Measurements from ENCODE around the gene FRMD3.

Gene FRMD3

DNA sequence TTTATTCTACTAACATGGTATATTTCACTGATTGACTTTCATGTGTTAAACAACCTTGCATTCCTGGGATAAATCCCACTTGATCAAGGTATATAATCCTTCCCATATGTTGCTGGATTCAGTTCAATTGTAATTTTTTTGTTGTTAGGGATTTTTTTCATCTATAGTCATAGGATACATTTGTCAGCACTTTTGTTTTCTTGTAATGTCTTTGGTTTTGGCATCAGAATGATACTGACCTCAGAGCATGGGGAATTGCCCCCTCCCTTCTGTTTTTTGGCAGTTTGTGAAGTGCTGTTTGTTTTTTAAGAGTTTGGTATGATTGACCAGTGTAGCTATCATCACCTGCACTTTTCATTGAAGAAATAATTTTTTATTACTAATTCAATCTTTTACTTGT, 298.5 kb downstream of the FRMD3 start:
- no peak overlapping the region for H3K27ac ChIP-seq (ENCODE audit: low read length, poor library complexity, severe bottlenecking)
- no peak overlapping the region for H2BK5ac ChIP-seq (ENCODE audit: low read depth, low read length, poor library complexity, severe bottlenecking)
- H3K9ac ChIP-seq (ENCODE audit: low read length) = no peak overlapping the region
- H3K79me1 ChIP-seq (replicated peaks; ENCODE audit: low read length, poor library complexity, severe bottlenecking) = no peaks in the 10 kb centered on the region
- no peak overlapping the region for H3K18ac ChIP-seq (ENCODE audit: low read depth in 1 of 2, low read length in 2 of 2)
- no peak overlapping the region for H4K8ac ChIP-seq (ENCODE audit: low read length)
- H3K4me1 ChIP-seq (ENCODE audit: control insufficient read depth, insufficient read depth, low read depth, low read length) = no peaks in the 10 kb centered on the region
- no peak overlapping the region for H3K4me2 ChIP-seq (ENCODE audit: low read length, poor library complexity, severe bottlenecking)
- no peaks in the 10 kb centered on the region for H3K9me3 ChIP-seq (ENCODE audit: control insufficient read depth, low read length)
- no peak overlapping the region for H2BK120ac ChIP-seq (ENCODE audit: low read depth, low read length)
- no peak overlapping the region for H2AK5ac ChIP-seq (ENCODE audit: low read length, severe bottlenecking)
- no peak overlapping the region for H3K14ac ChIP-seq (ENCODE audit: low read length in 2 of 2)
- DNase-seq = no peak
- H4K91ac ChIP-seq (ENCODE audit: low read length) = no peak overlapping the region
- no peaks in the 10 kb centered on the region for H3K27me3 ChIP-seq (ENCODE audit: control insufficient read depth in 1 of 2, insufficient read depth in 1 of 2, low read length in 2 of 2)
- peaks cover 0 to 9% of the 10 kb centered on the region in 2 experiments for H3K36me3 ChIP-seq (ENCODE audit: control insufficient read depth in 1 of 2, insufficient read depth in 2 of 2, low read depth in 1 of 2, low read length in 2 of 2)
- no peak overlapping the region for H2BK15ac ChIP-seq (ENCODE audit: low read depth, poor library complexity, severe bottlenecking)
- no peak overlapping the region for H3K23ac ChIP-seq (ENCODE audit: low read length in 2 of 2)
- H2BK12ac ChIP-seq (ENCODE audit: low read length in 2 of 2) = no peak overlapping the region
- no peak overlapping the region for H3K4ac ChIP-seq (ENCODE audit: low read depth in 1 of 2, low read length in 2 of 2)
- H3K4me3 ChIP-seq (ENCODE audit: insufficient read depth in 1 of 2, low read depth in 1 of 2, low read length in 2 of 2) = no peak overlapping the region
- no peak overlapping the region for H2AFZ ChIP-seq (ENCODE audit: low read depth, low read length)

DNA sequence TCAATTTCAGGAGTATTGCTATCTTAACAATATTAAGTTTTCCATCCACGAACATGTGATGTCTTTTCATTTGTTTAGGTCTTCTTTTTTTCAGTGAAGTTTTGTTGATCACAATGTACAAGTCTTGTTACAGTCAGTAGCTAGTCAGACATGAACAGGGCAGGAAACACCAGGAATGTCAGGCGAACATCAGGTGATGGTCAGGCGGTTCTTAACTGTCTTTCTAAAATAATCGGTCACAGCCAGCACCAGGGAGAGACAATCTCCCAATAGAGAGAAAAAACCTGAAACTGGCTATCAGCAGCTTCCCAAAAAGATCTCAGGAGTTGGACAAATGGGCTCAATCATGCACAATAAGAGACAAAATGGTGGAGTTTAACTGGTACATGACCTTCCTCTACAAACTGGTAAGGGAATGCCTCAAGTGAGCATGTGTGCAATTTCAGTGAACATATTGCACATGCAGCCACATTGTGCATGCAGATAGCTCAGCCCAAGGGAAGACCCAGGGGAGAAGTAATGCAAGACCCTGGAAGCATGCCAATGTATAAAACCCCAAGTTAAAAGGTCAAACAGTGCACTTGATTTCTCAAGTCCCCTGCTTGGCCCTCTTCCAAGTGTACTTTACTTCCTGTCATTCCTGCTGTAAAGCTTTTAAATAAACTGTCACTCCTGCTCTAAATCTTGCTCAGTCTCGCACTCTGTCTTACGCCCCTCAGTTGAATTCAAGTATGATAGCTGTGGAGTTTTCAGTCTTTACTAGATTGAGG, 299.1 kb downstream of the FRMD3 start:
- 100% methylated on average over 4 of the region's 6 CpGs for WGBS
- DNase-seq = peak; percentile 3
- H2AK5ac ChIP-seq (ENCODE audit: low read length, severe bottlenecking) = no peak overlapping the region
- H3K27ac ChIP-seq (ENCODE audit: low read length, poor library complexity, severe bottlenecking) = no peak overlapping the region
- H3K9ac ChIP-seq (ENCODE audit: low read length) = no peak overlapping the region
- no peak overlapping the region for H3K4me2 ChIP-seq (ENCODE audit: low read length, poor library complexity, severe bottlenecking)
- no peak overlapping the region for H2BK120ac ChIP-seq (ENCODE audit: low read depth, low read length)
- H2BK12ac ChIP-seq (ENCODE audit: low read length in 2 of 2) = no peak overlapping the region
- no peaks in the 10 kb centered on the region for H3K79me1 ChIP-seq (replicated peaks; ENCODE audit: low read length, poor library complexity, severe bottlenecking)
- H2AFZ ChIP-seq (ENCODE audit: low read depth, low read length) = no peak overlapping the region
- H4K8ac ChIP-seq (ENCODE audit: low read length) = no peak overlapping the region
- H3K18ac ChIP-seq (ENCODE audit: low read depth in 1 of 2, low read length in 2 of 2) = no peak overlapping the region
- H2BK5ac ChIP-seq (ENCODE audit: low read depth, low read length, poor library complexity, severe bottlenecking) = no peak overlapping the region
- H3K4me1 ChIP-seq (ENCODE audit: control insufficient read depth, insufficient read depth, low read depth, low read length) = no peaks in the 10 kb centered on the region
- no peak overlapping the region for H3K4me3 ChIP-seq (ENCODE audit: insufficient read depth in 1 of 2, low read depth in 1 of 2, low read length in 2 of 2)
- no peak overlapping the region for H3K23ac ChIP-seq (ENCODE audit: low read length in 2 of 2)
- no peaks in the 10 kb centered on the region for H3K27me3 ChIP-seq (ENCODE audit: control insufficient read depth in 1 of 2, insufficient read depth in 1 of 2, low read length in 2 of 2)
- H3K36me3 ChIP-seq (ENCODE audit: control insufficient read depth in 1 of 2, insufficient read depth in 2 of 2, low read depth in 1 of 2, low read length in 2 of 2) = peaks cover 0 to 9% of the 10 kb centered on the region in 2 experiments
- no peak overlapping the region for H4K91ac ChIP-seq (ENCODE audit: low read length)
- no peak overlapping the region for H3K14ac ChIP-seq (ENCODE audit: low read length in 2 of 2)
- no peak overlapping the region for H3K4ac ChIP-seq (ENCODE audit: low read depth in 1 of 2, low read length in 2 of 2)
- no peak overlapping the region for H2BK15ac ChIP-seq (ENCODE audit: low read depth, poor library complexity, severe bottlenecking)
- H3K9me3 ChIP-seq (ENCODE audit: control insufficient read depth, low read length) = no peaks in the 10 kb centered on the region

DNA sequence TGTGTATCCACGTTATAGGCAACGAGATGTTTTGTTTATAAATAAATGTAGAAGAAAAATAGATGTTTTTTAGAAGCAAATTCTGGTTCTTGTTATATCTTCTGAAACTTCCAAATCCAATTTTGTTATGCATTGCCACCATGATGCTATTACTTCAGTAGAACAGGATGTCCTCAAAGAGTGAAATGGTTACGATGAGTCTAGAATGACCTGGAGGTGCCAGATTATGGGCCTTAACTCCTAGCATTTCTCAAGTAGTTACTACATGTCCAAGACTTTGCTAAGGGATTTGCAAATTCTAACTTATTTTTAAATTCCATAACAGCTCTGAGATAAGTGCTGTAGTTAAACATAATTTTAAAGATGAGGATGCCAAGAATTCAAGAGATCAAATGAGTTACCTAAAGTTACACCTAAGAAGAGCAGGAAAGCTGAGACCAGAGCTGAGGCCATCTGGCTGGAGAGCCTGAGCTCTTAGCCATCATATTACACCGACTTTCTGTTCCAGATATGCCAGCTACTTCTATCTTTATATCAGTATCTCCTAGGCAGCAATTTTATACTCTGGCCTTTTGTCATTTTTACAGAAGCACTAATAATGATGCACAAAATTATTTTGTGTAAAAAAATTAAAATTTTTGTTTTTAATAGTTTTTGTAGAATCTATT, 302.0 kb downstream of the FRMD3 start:
- Histone ChIP-seq H2BK12ac (ENCODE audit: low read length in 2 of 2) (no peak overlapping the region), H2BK15ac (ENCODE audit: low read depth, poor library complexity, severe bottlenecking) (no peak overlapping the region), H3K4me2 (ENCODE audit: low read length, poor library complexity, severe bottlenecking) (no peak overlapping the region), H2BK5ac (ENCODE audit: low read depth, low read length, poor library complexity, severe bottlenecking) (no peak overlapping the region), H3K9ac (ENCODE audit: low read length) (no peak overlapping the region), H3K14ac (ENCODE audit: low read length in 2 of 2) (no peak overlapping the region), H2BK120ac (ENCODE audit: low read depth, low read length) (no peak overlapping the region), H3K9me3 (ENCODE audit: control insufficient read depth, low read length) (no peaks in the 10 kb centered on the region), H4K8ac (ENCODE audit: low read length) (no peak overlapping the region), H3K23ac (ENCODE audit: low read length in 2 of 2) (no peak overlapping the region), H4K91ac (ENCODE audit: low read length) (no peak overlapping the region), H3K4me1 (ENCODE audit: control insufficient read depth, insufficient read depth, low read depth, low read length) (no peaks in the 10 kb centered on the region), H3K4ac (ENCODE audit: low read depth in 1 of 2, low read length in 2 of 2) (no peak overlapping the region), H3K4me3 (ENCODE audit: insufficient read depth in 1 of 2, low read depth in 1 of 2, low read length in 2 of 2) (no peak overlapping the region), H3K79me1 (replicated peaks; ENCODE audit: low read length, poor library complexity, severe bottlenecking) (no peaks in the 10 kb centered on the region), H3K18ac (ENCODE audit: low read depth in 1 of 2, low read length in 2 of 2) (no peak overlapping the region), H3K27ac (ENCODE audit: low read length, poor library complexity, severe bottlenecking) (no peak overlapping the region), H2AFZ (ENCODE audit: low read depth, low read length) (no peak overlapping the region), H3K27me3 (ENCODE audit: control insufficient read depth in 1 of 2, insufficient read depth in 1 of 2, low read length in 2 of 2) (no peaks in the 10 kb centered on the region), H3K36me3 (ENCODE audit: control insufficient read depth in 1 of 2, insufficient read depth in 2 of 2, low read depth in 1 of 2, low read length in 2 of 2) (no peaks in the 10 kb centered on the region), H2AK5ac (ENCODE audit: low read length, severe bottlenecking) (no peak overlapping the region)
- 80% methylated on average over 1 of the region's 4 CpGs for WGBS
- DNase-seq = no peak

DNA sequence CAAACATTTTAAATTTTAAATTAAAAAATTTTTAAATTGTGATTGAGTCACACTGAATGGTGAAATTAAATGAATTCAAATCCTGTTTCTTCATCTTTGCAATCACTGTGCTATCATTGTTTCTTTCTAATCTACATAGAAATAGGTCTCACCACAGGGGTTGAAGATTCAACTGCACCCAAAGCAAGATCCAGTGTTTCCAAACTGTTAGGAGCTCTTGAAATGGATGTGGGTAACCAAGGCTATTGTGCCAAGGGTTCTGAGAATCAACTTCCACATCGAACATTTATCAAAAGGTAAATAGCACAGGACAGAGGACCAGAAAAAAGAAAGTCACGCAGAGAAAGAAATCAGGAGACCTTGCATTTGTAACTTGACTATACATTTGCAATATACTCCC, 302.7 kb downstream of the FRMD3 start:
- WGBS = 94% methylated on average over 2 of the region's 2 CpGs
- Histone ChIP-seq H2BK120ac (ENCODE audit: low read depth, low read length) (no peak overlapping the region), H3K4me1 (ENCODE audit: control insufficient read depth, insufficient read depth, low read depth, low read length) (no peaks in the 10 kb centered on the region), H3K9ac (ENCODE audit: low read length) (no peak overlapping the region), H2BK5ac (ENCODE audit: low read depth, low read length, poor library complexity, severe bottlenecking) (no peak overlapping the region), H3K79me1 (replicated peaks; ENCODE audit: low read length, poor library complexity, severe bottlenecking) (no peaks in the 10 kb centered on the region), H3K18ac (ENCODE audit: low read depth in 1 of 2, low read length in 2 of 2) (no peak overlapping the region), H4K91ac (ENCODE audit: low read length) (no peak overlapping the region), H2BK12ac (ENCODE audit: low read length in 2 of 2) (no peak overlapping the region), H3K4me3 (ENCODE audit: insufficient read depth in 1 of 2, low read depth in 1 of 2, low read length in 2 of 2) (no peak overlapping the region), H3K9me3 (ENCODE audit: control insufficient read depth, low read length) (no peaks in the 10 kb centered on the region), H4K8ac (ENCODE audit: low read length) (no peak overlapping the region), H3K14ac (ENCODE audit: low read length in 2 of 2) (no peak overlapping the region), H3K27ac (ENCODE audit: low read length, poor library complexity, severe bottlenecking) (no peak overlapping the region), H3K23ac (ENCODE audit: low read length in 2 of 2) (no peak overlapping the region), H3K4me2 (ENCODE audit: low read length, poor library complexity, severe bottlenecking) (no peak overlapping the region), H2BK15ac (ENCODE audit: low read depth, poor library complexity, severe bottlenecking) (no peak overlapping the region), H3K36me3 (ENCODE audit: control insufficient read depth in 1 of 2, insufficient read depth in 2 of 2, low read depth in 1 of 2, low read length in 2 of 2) (no peaks in the 10 kb centered on the region), H3K27me3 (ENCODE audit: control insufficient read depth in 1 of 2, insufficient read depth in 1 of 2, low read length in 2 of 2) (no peaks in the 10 kb centered on the region), H2AFZ (ENCODE audit: low read depth, low read length) (no peak overlapping the region), H3K4ac (ENCODE audit: low read depth in 1 of 2, low read length in 2 of 2) (no peak overlapping the region), H2AK5ac (ENCODE audit: low read length, severe bottlenecking) (no peak overlapping the region)
- no peak for DNase-seq
